Osteoblast (primary cell): ENCODE data around the gene EREG. TPM values are rescaled to one million over a fixed set of nuclear protein-coding genes. Genes with fewer than 3 reads are reported as not detected.

Source experiments
- DNase-seq: peaks from one replicate; pipeline ENCODE4 v3.0.0; 2011; ENCODE audit warnings: low spot score, mixed read lengths; ENCODE audit not compliant: insufficient read length; ENCODE audit errors: missing footprints
- H2AFZ ChIP-seq: 2 replicates; pipeline ENCODE4 v1.6.0; 2011; ENCODE audit warnings: mild to moderate bottlenecking, low read length
- H3K27ac ChIP-seq: 2 replicates; pipeline ENCODE4 v1.5.1; 2011; ENCODE audit warnings: mild to moderate bottlenecking, low read depth, low read length, moderate library complexity
- H3K27me3 ChIP-seq: 2 replicates; pipeline ENCODE4 v1.6.0; 2012; ENCODE audit warnings: mild to moderate bottlenecking, control low read depth, inconsistent platforms, low read length, moderate library complexity; ENCODE audit not compliant: insufficient read depth
- H3K36me3 ChIP-seq: 2 replicates; pipeline ENCODE4 v1.5.1; 2011; ENCODE audit warnings: mild to moderate bottlenecking, low read length, control low read depth, moderate library complexity; ENCODE audit not compliant: insufficient read depth
- H3K4me1 ChIP-seq: 2 replicates; pipeline ENCODE4 v1.5.1; 2011; ENCODE audit warnings: mild to moderate bottlenecking, low read length, control low read depth, moderate library complexity; ENCODE audit not compliant: insufficient read depth
- H3K4me2 ChIP-seq: 2 replicates; pipeline ENCODE4 v1.6.0; 2011; ENCODE audit warnings: mild to moderate bottlenecking, low read length; ENCODE audit not compliant: insufficient read depth
- H3K4me3 ChIP-seq: fragments of 200-600 bp; sonication (generic); 3 replicates; pipeline ENCODE4 v1.5.1; 2012; ENCODE audit warnings: mild to moderate bottlenecking, low read length, inconsistent platforms; ENCODE audit not compliant: insufficient read depth
- H3K79me2 ChIP-seq: 2 replicates; pipeline ENCODE4 v1.6.0; 2012; ENCODE audit warnings: mild to moderate bottlenecking, low read length, control low read depth, inconsistent platforms; ENCODE audit not compliant: insufficient read depth
- H3K9me3 ChIP-seq: 2 replicates; pipeline ENCODE4 v1.5.1; 2011; ENCODE audit warnings: low read depth, low read length, control low read depth
- H4K20me1 ChIP-seq: 2 replicates; pipeline ENCODE4 v1.6.0; 2012; ENCODE audit warnings: mild to moderate bottlenecking, low read length, control low read depth; ENCODE audit not compliant: insufficient read depth
- total RNA-seq: library from RNA; depleted of rRNA; stranded (reverse); fragments of >200 nt; gene quantifications from 2 replicates; pipeline ENCODE4 v1.2.3, GENCODE V29; 2012
- TF ChIP-seq, protein P1 (sequence below): IDR thresholded peaks from 2 replicates; pipeline ENCODE4 v1.5.1; 2011; ENCODE audit warnings: mild to moderate bottlenecking, low read depth, low read length, moderate library complexity; ENCODE audit errors: extremely low read depth

EREG gene
- total RNA-seq, 1 donor = 1.1 TPM

DNA sequence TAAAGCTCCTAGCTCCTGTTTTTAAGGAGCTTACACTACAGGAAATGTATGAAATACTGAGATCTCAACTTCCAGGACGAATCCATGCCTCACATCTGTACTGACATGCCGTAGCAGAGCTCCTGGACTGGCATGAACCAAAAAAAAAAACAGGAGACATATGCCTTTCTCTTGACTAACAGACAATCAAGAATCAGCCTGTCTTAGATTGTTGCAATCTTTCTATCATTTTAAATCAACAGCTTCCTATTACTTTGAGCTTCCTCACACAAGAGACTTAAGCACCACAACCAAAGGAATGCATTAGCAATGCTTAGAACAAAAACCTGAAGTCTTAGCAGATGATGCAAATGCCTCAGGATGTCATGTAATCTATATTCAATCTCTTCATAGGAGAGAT, 45.3 kb downstream of the EREG start:
- no peak overlapping the region for H3K4me3 ChIP-seq
- H3K4me2 ChIP-seq = no peak overlapping the region
- no peaks in the 10 kb centered on the region for H3K4me1 ChIP-seq
- H2AFZ ChIP-seq = no peak overlapping the region
- no peaks in the 10 kb centered on the region for H4K20me1 ChIP-seq
- H3K36me3 ChIP-seq = no peaks in the 10 kb centered on the region
- no peaks in the 10 kb centered on the region for H3K9me3 ChIP-seq
- H3K27ac ChIP-seq = no peak overlapping the region
- no peaks in the 10 kb centered on the region for H3K79me2 ChIP-seq
- DNase-seq = no peak
- no peaks in the 10 kb centered on the region for H3K27me3 ChIP-seq
- TF ChIP-seq, protein P1, sequence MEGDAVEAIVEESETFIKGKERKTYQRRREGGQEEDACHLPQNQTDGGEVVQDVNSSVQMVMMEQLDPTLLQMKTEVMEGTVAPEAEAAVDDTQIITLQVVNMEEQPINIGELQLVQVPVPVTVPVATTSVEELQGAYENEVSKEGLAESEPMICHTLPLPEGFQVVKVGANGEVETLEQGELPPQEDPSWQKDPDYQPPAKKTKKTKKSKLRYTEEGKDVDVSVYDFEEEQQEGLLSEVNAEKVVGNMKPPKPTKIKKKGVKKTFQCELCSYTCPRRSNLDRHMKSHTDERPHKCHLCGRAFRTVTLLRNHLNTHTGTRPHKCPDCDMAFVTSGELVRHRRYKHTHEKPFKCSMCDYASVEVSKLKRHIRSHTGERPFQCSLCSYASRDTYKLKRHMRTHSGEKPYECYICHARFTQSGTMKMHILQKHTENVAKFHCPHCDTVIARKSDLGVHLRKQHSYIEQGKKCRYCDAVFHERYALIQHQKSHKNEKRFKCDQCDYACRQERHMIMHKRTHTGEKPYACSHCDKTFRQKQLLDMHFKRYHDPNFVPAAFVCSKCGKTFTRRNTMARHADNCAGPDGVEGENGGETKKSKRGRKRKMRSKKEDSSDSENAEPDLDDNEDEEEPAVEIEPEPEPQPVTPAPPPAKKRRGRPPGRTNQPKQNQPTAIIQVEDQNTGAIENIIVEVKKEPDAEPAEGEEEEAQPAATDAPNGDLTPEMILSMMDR = no peak

DNA sequence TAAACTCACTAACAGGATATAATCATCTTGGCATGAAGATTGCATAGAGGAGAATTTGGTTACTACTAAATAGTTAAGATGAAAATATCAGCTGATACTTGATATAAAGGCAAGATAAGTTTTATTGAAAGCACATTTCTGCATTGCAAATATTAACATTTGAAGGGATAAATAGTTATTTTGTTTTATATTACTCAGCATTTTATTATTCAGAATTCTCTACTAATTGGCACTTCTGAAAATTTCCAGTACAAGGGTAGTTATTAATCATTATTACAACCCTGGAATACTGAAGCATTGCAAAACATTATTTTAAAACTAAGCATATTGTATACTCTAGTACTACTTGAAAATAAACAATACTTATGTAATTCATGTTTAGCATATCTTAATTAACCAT, 47.3 kb downstream of the EREG start:
- no peak overlapping the region for H3K4me3 ChIP-seq
- H3K9me3 ChIP-seq = no peaks in the 10 kb centered on the region
- no peak overlapping the region for H2AFZ ChIP-seq

GRCh38 chr4:74413265-74413664, 48.3 kb downstream of the EREG start:
- no peak overlapping the region for H2AFZ ChIP-seq
- H3K79me2 ChIP-seq = no peaks in the 10 kb centered on the region
- TF ChIP-seq, protein P1 = no peak

More for the DNA sequence above, 47.3 kb downstream of the EREG start:
- no peak overlapping the region for H3K4me2 ChIP-seq
- TF ChIP-seq, protein P1 = no peak
- peaks cover 6% of the 10 kb centered on the region for H3K4me1 ChIP-seq
- H3K27ac ChIP-seq = no peak overlapping the region
- no peaks in the 10 kb centered on the region for H3K36me3 ChIP-seq
- no peaks in the 10 kb centered on the region for H4K20me1 ChIP-seq
- no peak for DNase-seq
- H3K79me2 ChIP-seq = no peaks in the 10 kb centered on the region
- H3K27me3 ChIP-seq = no peaks in the 10 kb centered on the region

DNA sequence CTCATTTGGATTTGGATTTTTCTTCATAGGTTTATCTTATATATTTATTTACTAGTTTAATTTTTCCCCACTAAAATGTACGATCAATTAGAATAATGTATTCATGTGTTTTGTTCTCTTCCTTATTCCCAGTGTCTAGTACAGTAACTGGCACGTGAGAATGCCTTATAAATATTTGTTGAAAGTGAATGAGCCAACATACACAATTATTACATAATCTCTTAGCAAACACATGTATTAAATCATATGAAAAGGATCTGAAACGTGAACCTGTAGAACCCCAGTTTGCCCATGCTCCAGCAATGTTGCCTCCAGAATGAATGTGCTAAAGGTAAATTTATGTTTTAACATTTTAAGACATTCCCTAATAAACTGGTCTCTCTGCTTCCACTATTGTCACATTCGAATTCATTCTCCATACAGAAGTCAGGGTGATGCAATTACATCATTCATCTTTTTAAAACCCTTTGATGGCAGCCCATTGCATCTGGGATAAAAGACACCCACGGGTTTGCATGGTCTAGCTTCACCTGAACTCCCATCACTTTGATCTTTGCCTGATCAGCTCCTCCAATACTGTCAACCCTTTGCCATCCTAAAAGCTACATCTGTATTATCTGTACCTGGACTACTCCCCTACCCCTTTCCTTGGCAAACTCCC, 49.3 kb downstream of the EREG start:
- Histone ChIP-seq H3K9me3 (no peaks in the 10 kb centered on the region), H3K27me3 (no peaks in the 10 kb centered on the region), H3K79me2 (no peaks in the 10 kb centered on the region), H2AFZ (no peak overlapping the region), H3K4me1 (peaks cover 21% of the 10 kb centered on the region), H3K4me2 (no peak overlapping the region), H4K20me1 (no peaks in the 10 kb centered on the region), H3K36me3 (no peaks in the 10 kb centered on the region), H3K27ac (no peak overlapping the region), H3K4me3 (no peak overlapping the region)
- TF ChIP-seq, protein P1 = no peak
- no peak for DNase-seq

More at GRCh38 chr4:74413265-74413664, 48.3 kb downstream of the EREG start:
- Histone ChIP-seq H3K9me3 (no peaks in the 10 kb centered on the region), H3K27me3 (no peaks in the 10 kb centered on the region), H3K36me3 (no peaks in the 10 kb centered on the region), H3K4me1 (peaks cover 13% of the 10 kb centered on the region), H3K4me2 (no peak overlapping the region), H3K4me3 (no peak overlapping the region), H3K27ac (no peak overlapping the region), H4K20me1 (no peaks in the 10 kb centered on the region)
- DNase-seq = no peak
